Vagina (tissue), 2 donors: ENCODE results near the gene TTLL9.
"Not testable (repeated sequence)": the region's sequence is repeated elsewhere in the genome, so short reads cannot be mapped to it uniquely, and the experiment has no call there.

ENCODE experiments used
- POLR2A ChIP-seq, 2 donors: fragments of 450-650 bp; IDR thresholded peaks; one replicate each; pipeline ENCODE4 v1.6.1; 2017; ENCODE audit warnings: antibody characterized with exemption in 2 of 2, mild to moderate bottlenecking in 2 of 2, moderate library complexity in 2 of 2
- POLR2AphosphoS5 ChIP-seq, 2 donors: sonication (generic); formaldehyde crosslinking; IDR thresholded peaks; one replicate each; pipeline ENCODE4 v1.9.0; 2017; ENCODE audit warnings: antibody characterized with exemption in 2 of 2, mild to moderate bottlenecking in 2 of 2, low read depth in 1 of 2; ENCODE audit not compliant: insufficient read depth in 1 of 2
- TF ChIP-seq, protein P1 (sequence below), 3 experiments: fragments of 450-650 bp in 2 of 3; fragments of 200-600 bp in 1 of 3; sonication (generic) in 1 of 3; IDR thresholded peaks; one replicate each; pipeline ENCODE4 v1.5.1; 2017 to 2019; ENCODE audit warnings: antibody characterized with exemption in 3 of 3, mild to moderate bottlenecking in 2 of 3, moderate library complexity in 2 of 3

DNA sequence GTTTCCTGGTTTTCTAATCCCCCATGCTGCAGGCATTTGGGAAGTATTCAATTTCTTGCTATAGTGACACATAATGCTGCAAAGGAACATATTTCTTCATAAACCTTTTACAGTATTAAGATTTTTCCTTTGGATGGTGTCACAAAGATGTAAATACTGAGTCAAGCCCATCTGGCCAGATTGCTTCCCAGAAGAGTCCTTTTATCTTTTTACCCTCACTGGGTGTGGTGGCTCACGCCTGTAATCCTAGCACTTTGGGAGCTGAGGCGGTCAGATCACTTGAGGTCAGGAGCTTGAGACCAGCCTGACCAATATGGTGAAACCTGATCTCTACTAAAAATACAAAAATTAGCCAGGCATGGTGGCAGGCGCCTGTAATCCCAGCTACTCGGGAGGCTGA lies 59.2 kb downstream of the TTLL9 start:
- TF ChIP-seq POLR2A (IDR thresholded peaks at IDR 0.05); POLR2AphosphoS5 (IDR thresholded peaks at IDR 0.05; ENCODE audit: insufficient read depth in 1 of 2, low read depth in 1 of 2): not testable (repeated sequence)
- TF ChIP-seq, protein P1, sequence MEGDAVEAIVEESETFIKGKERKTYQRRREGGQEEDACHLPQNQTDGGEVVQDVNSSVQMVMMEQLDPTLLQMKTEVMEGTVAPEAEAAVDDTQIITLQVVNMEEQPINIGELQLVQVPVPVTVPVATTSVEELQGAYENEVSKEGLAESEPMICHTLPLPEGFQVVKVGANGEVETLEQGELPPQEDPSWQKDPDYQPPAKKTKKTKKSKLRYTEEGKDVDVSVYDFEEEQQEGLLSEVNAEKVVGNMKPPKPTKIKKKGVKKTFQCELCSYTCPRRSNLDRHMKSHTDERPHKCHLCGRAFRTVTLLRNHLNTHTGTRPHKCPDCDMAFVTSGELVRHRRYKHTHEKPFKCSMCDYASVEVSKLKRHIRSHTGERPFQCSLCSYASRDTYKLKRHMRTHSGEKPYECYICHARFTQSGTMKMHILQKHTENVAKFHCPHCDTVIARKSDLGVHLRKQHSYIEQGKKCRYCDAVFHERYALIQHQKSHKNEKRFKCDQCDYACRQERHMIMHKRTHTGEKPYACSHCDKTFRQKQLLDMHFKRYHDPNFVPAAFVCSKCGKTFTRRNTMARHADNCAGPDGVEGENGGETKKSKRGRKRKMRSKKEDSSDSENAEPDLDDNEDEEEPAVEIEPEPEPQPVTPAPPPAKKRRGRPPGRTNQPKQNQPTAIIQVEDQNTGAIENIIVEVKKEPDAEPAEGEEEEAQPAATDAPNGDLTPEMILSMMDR (IDR thresholded peaks at IDR 0.05): not testable (repeated sequence)
